Thymus (tissue), 11 donors: ENCODE measurements around the gene MFNG. TPM values are rescaled to one million over a fixed set of nuclear protein-coding genes. Genes with fewer than 3 reads are reported as not detected.

Experiments used
- DNase-seq, 9 donors: peaks; one replicate each; pipeline ENCODE4 v3.0.0-alpha.2; 2013; ENCODE audit warnings: low spot score in 9 of 9, low read depth in 6 of 9, missing footprints in 1 of 9
- H3K27ac ChIP-seq, 2 donors: one replicate each; pipeline ENCODE4 v1.5.1; 2013; ENCODE audit warnings: control low read depth in 1 of 2, low read depth in 1 of 2, low read length in 1 of 2, mild to moderate bottlenecking in 1 of 2, moderate library complexity in 1 of 2
- H3K27me3 ChIP-seq, 2 donors: one replicate each; pipeline ENCODE4 v1.5.1; 2013; ENCODE audit warnings: low read length in 1 of 2; ENCODE audit not compliant: control insufficient read depth in 2 of 2, insufficient read depth in 1 of 2
- H3K36me3 ChIP-seq, 2 donors: one replicate each; pipeline ENCODE4 v1.5.1; 2013; ENCODE audit warnings: low read length in 1 of 2, mild to moderate bottlenecking in 1 of 2, moderate library complexity in 1 of 2; ENCODE audit not compliant: control insufficient read depth in 2 of 2, insufficient read depth in 2 of 2
- H3K4me1 ChIP-seq, 2 donors: one replicate each; pipeline ENCODE4 v1.5.1; 2013; ENCODE audit warnings: low read length in 2 of 2; ENCODE audit not compliant: control insufficient read depth in 2 of 2, insufficient read depth in 2 of 2
- H3K4me3 ChIP-seq, 2 donors: one replicate each; pipeline ENCODE4 v1.5.1; 2013; ENCODE audit warnings: low read length in 2 of 2, control low read depth in 1 of 2, mild to moderate bottlenecking in 1 of 2
- H3K9me3 ChIP-seq, 2 donors: one replicate each; pipeline ENCODE4 v1.5.1; 2013; ENCODE audit warnings: low read length in 1 of 2, mild to moderate bottlenecking in 1 of 2; ENCODE audit not compliant: control insufficient read depth in 2 of 2, insufficient read depth in 1 of 2
- WGBS: extraction: QIAGEN DNeasy Blood & Tissue Kit; methylation state at CpG from one replicate; pipeline ENCODE4 v1.1.7; 2013; 5-methylcytosine and 5-hydroxymethylcytosine counted together
- polyA plus RNA-seq: library from polyadenylated mRNA; stranded (reverse); fragments of 200-250 nt; gene quantifications from one replicate; pipeline ENCODE4 v1.2.3, GENCODE V29; 2013
- total RNA-seq: library from RNA; stranded (reverse); fragments of 120-200 nt; gene quantifications from one replicate; pipeline ENCODE4 v1.2.4, GENCODE V29; 2013
- donor health status: healthy.

Gene MFNG
- total and polyA plus RNA-seq, 2 donors: 27.7 to 56.4 TPM

DNA sequence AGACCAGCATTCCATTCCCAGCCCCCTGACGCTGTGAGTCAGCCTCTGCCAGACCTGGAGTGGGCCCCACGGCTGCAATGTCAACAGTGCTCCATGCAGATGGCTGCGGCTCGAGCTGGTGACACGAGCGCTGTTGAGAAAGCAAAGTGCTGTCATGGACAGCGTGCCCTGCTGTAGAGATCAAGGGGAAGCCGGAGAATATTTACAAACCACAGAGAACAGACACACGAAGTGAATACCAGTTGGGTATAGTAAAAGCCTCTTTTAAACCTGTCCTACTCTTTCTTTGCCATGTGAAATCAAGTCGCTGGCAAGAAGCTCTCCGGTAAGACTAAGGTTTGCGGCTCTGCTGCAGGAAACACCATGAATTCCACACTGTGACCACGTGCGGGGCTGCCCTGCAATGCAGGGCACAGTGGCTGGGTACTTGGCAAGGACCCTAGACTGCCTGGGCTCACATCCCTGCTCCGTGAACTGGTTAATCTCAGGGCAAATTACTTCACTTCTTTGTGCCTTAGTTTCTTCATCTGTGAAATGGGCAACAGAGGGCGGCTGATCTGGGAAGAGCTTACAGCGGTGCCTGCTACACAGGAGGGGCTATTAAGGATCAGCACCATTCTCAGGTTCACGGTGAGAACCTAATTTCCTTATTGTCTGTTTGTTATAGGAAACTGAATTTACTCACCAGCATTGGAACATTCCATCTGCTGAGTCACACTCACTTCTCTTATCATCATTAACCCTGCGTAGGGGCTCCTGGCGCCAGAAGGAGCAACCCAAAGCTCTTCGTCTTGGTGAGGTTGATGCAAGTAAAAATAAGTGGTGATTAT lies 31.1 kb downstream of the MFNG start:
- 83% methylated on average over 21 of the region's 21 CpGs for WGBS
- H3K4me3 ChIP-seq: no peak overlapping the region
- no peak for DNase-seq

GRCh38 chr22:37453696-37454095 lies 32.5 kb downstream of the MFNG start:
- H3K4me3 ChIP-seq: no peak overlapping the region
- no peaks in the 10 kb centered on the region for H3K9me3 ChIP-seq
- WGBS: over 99% methylated on average over 7 of the region's 7 CpGs
- peaks cover 0 to 19% of the 10 kb centered on the region in 2 donors for H3K4me1 ChIP-seq
- DNase-seq: no peak
- H3K27ac ChIP-seq: no peak overlapping the region
- no peaks in the 10 kb centered on the region for H3K36me3 ChIP-seq
- peaks cover 0 to 9% of the 10 kb centered on the region in 2 donors for H3K27me3 ChIP-seq

More for the DNA sequence above, 31.1 kb downstream of the MFNG start:
- peaks cover 0 to 16% of the 10 kb centered on the region in 2 donors for H3K4me1 ChIP-seq
- no peaks in the 10 kb centered on the region for H3K9me3 ChIP-seq
- H3K27ac ChIP-seq: no peak overlapping the region
- H3K36me3 ChIP-seq: no peaks in the 10 kb centered on the region
- peaks cover 0 to 5% of the 10 kb centered on the region in 2 donors for H3K27me3 ChIP-seq

DNA sequence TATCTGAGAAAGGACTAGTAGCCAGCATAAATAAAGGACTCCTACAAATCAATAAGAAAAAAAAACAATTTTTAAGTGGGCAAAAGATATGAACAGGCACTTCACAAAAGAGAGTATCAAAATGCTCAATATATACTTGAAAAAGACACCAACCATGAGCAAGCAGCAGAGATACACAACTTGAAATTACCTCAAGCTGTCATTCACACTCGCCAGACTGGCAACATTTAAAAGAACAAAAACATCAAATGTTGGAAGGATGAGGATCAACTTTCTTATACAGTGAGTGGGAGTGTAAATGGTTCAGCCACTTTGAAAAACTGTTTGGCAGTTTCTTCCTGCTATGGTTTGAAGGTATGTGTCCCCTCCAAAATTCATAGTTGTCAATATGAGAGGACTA lies 35.0 kb downstream of the MFNG start:
- H3K9me3 ChIP-seq: no peaks in the 10 kb centered on the region
- no peaks in the 10 kb centered on the region for H3K36me3 ChIP-seq
- peaks cover 0 to 19% of the 10 kb centered on the region in 2 donors for H3K4me1 ChIP-seq
- 48% methylated on average over 1 of the region's 1 CpG for WGBS
- DNase-seq: no peak
- H3K27me3 ChIP-seq: peaks cover 0 to 17% of the 10 kb centered on the region in 2 donors
- H3K27ac ChIP-seq: no peak overlapping the region
- no peak overlapping the region for H3K4me3 ChIP-seq

DNA sequence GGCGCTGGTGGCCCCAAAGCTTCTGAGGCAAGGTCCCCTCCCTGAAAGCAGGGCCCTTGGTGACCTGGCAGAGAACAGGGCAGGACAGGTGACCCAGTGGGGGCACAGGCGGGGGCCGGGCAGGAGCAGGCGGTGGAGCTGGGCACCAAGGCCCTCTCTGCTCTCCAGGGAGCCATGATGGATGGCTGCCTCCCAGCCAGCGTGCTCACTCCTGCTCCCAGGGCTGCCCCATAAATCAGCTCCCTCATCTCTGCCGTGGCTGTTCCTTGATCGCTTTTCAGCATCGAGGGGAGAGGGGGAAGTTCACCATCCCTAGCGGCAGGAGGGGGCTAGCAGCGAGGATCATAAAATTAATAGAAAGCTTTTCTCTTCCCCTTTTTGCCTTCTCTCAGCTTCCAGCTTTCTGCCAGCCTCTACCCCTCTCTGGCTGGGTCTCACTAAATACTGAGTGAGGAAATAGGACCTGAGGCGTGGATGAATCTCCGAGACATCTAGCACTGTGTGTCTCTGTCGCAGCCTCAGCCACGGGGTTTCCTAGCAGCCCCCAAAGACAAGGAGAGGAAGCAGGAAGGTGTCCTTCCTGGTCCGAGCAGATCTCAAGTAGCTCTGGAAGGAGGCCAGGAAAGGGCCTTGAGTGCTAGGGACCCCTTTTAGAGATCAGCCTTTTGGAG lies 36.7 kb downstream of the MFNG start:
- no peak overlapping the region for H3K27ac ChIP-seq
- H3K36me3 ChIP-seq: no peaks in the 10 kb centered on the region
- H3K9me3 ChIP-seq: no peaks in the 10 kb centered on the region
- peaks cover 0 to 12% of the 10 kb centered on the region in 2 donors for H3K27me3 ChIP-seq
- H3K4me3 ChIP-seq: no peak overlapping the region
- DNase-seq: no peak
- peaks cover 0 to 11% of the 10 kb centered on the region in 2 donors for H3K4me1 ChIP-seq
- 56% methylated on average over 15 of the region's 15 CpGs for WGBS

GRCh38 chr22:37448516-37449127 lies 37.6 kb downstream of the MFNG start:
- WGBS: 90% methylated on average over 18 of the region's 18 CpGs
- Histone ChIP-seq H3K27me3 (peaks cover 0 to 14% of the 10 kb centered on the region in 2 donors), H3K4me1 (peaks cover 0 to 10% of the 10 kb centered on the region in 2 donors), H3K27ac (no peak overlapping the region), H3K4me3 (no peak overlapping the region), H3K9me3 (no peaks in the 10 kb centered on the region), H3K36me3 (no peaks in the 10 kb centered on the region)
- DNase-seq: no peak

- peaks cover 0 to 3% of the 10 kb centered on the region in 2 donors for H3K9me3 ChIP-seq
- WGBS: 95% methylated on average over 9 of the region's 9 CpGs
Observed at GRCh38 chr22:37445501-37445900, 40.7 kb downstream of the MFNG start.

DNA sequence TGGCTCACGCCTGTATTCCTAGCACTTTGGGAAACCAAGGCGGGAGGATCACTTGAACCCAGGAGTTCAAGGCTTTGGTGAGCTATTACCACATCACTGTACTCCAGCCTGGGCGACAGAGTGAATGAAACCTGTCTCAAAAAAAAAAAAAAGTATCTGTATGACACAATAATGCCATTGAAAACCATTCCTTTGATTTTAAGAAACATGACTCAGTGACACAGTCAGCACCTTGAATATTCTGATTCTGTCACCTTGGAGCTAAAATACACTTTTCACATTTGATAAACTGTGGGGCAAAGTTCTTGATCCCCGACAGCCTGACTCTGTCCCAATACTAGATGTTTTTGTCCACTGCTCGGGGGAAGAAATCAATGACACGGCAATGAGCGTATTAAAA lies 42.2 kb downstream of the MFNG start:
- Histone ChIP-seq H3K9me3 (peaks cover 0 to 6% of the 10 kb centered on the region in 2 donors), H3K4me3 (no peak overlapping the region), H3K27ac (no peak overlapping the region), H3K27me3 (peaks cover 0 to 18% of the 10 kb centered on the region in 2 donors), H3K36me3 (no peaks in the 10 kb centered on the region), H3K4me1 (no peaks in the 10 kb centered on the region)
- 94% methylated on average over 7 of the region's 7 CpGs for WGBS
- no peak for DNase-seq

More at GRCh38 chr22:37445501-37445900, 40.7 kb downstream of the MFNG start:
- no peak overlapping the region for H3K27ac ChIP-seq
- no peak overlapping the region for H3K4me3 ChIP-seq
- DNase-seq: no peak
- peaks cover 0 to 7% of the 10 kb centered on the region in 2 donors for H3K4me1 ChIP-seq
- no peaks in the 10 kb centered on the region for H3K36me3 ChIP-seq
- H3K27me3 ChIP-seq: peaks cover 0 to 16% of the 10 kb centered on the region in 2 donors

- no peak overlapping the region for H3K27ac ChIP-seq
- H3K27me3 ChIP-seq: peaks cover 0 to 18% of the 10 kb centered on the region in 2 donors
- DNase-seq: no peak
- H3K4me3 ChIP-seq: no peak overlapping the region
- no peaks in the 10 kb centered on the region for H3K4me1 ChIP-seq
- peaks cover 0 to 6% of the 10 kb centered on the region in 2 donors for H3K9me3 ChIP-seq
- H3K36me3 ChIP-seq: no peaks in the 10 kb centered on the region
- 94% methylated on average over 7 of the region's 7 CpGs for WGBS
Observed at GRCh38 chr22:37443086-37443485, 43.1 kb downstream of the MFNG start.

- Histone ChIP-seq H3K36me3 (no peaks in the 10 kb centered on the region), H3K4me1 (no peaks in the 10 kb centered on the region), H3K9me3 (peaks cover 0 to 6% of the 10 kb centered on the region in 2 donors), H3K4me3 (no peak overlapping the region), H3K27ac (no peak overlapping the region), H3K27me3 (peaks cover 0 to 20% of the 10 kb centered on the region in 2 donors)
- no peak for DNase-seq
- 79% methylated on average over 2 of the region's 2 CpGs for WGBS
Observed at GRCh38 chr22:37442537-37442936, 43.6 kb downstream of the MFNG start.
